ENCODE data around the gene NUP210L.

- TF ChIP-seq, protein P1, sequence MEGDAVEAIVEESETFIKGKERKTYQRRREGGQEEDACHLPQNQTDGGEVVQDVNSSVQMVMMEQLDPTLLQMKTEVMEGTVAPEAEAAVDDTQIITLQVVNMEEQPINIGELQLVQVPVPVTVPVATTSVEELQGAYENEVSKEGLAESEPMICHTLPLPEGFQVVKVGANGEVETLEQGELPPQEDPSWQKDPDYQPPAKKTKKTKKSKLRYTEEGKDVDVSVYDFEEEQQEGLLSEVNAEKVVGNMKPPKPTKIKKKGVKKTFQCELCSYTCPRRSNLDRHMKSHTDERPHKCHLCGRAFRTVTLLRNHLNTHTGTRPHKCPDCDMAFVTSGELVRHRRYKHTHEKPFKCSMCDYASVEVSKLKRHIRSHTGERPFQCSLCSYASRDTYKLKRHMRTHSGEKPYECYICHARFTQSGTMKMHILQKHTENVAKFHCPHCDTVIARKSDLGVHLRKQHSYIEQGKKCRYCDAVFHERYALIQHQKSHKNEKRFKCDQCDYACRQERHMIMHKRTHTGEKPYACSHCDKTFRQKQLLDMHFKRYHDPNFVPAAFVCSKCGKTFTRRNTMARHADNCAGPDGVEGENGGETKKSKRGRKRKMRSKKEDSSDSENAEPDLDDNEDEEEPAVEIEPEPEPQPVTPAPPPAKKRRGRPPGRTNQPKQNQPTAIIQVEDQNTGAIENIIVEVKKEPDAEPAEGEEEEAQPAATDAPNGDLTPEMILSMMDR (IDR thresholded peaks at IDR 0.05) = no peak
- no peak for TF ChIP-seq POLR2A (IDR thresholded peaks at IDR 0.05)
- no peak for TF ChIP-seq EP300 (IDR thresholded peaks at IDR 0.05; ENCODE audit: low read depth)
- no peak for TF ChIP-seq POLR2AphosphoS5 (IDR thresholded peaks at IDR 0.05)
These were observed 37.2 kb upstream of the NUP210L start, which contains the start of gene TPM3 for GRCh38 chr1:154191990-154192461.
